ENCODE results near the gene TMC2. TPM values are rescaled to one million over a fixed set of nuclear protein-coding genes. Genes with fewer than 3 reads are reported as not detected.
A peak's percentile ranks its signal among the peaks of the same experiment; 100 is the strongest.
"Not testable (repeated sequence)": the region's sequence is repeated elsewhere in the genome, so short reads cannot be mapped to it uniquely, and the experiment has no call there.

Gene TMC2
- total RNA-seq, result not detected

GRCh38 chr20:2536560-2536986 is at the start of gene TMC2:
Gene TMC2 (plus strand): TSS chr20:2536573. CDS start chr20:2536622, 49 bp downstream.
- Histone ChIP-seq H3K9me3 (ENCODE audit: low read depth, low read length) (no peaks in the 10 kb centered on the region), H3K27me3 (ENCODE audit: insufficient read depth, low read length) (peaks cover 3% of the 10 kb centered on the region), H3K4me3 (ENCODE audit: low read length) (no peak within 1 kb of the TSS), H3K4me1 (ENCODE audit: insufficient read depth, low read length) (no peaks in the 10 kb centered on the region)

GRCh38 chr20:2502808-2503384 is 33.5 kb upstream of the TMC2 start:
- H3K4me3 ChIP-seq (ENCODE audit: low read length); H3K4me1 ChIP-seq (ENCODE audit: insufficient read depth, low read length); H3K27me3 ChIP-seq (ENCODE audit: insufficient read depth, low read length); H3K9me3 ChIP-seq (ENCODE audit: low read depth, low read length): not testable (repeated sequence)

GRCh38 chr20:2504803-2505202 is 31.6 kb upstream of the TMC2 start:
- H3K27me3 ChIP-seq (ENCODE audit: insufficient read depth, low read length); H3K9me3 ChIP-seq (ENCODE audit: low read depth, low read length); H3K4me3 ChIP-seq (ENCODE audit: low read length): not testable (repeated sequence)
- H3K4me1 ChIP-seq (ENCODE audit: insufficient read depth, low read length), result peaks cover 17% of the 10 kb centered on the region

DNA sequence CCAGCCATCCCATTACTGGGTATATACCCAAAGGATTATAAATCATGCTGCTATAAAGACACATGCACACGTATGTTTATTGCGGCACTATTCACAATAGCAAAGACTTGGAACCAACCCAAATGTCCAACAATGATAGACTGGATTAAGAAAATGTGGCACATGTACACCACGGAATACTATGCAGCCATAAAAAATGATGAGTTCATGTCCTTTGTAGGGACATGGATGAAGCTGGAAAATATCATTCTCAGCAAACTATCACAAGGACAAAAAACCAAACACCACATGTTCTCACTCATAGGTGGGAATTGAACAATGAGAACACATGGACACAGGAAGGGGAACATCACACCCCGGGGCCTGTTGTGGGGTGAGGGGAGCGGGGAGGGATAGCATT is 29.9 kb upstream of the TMC2 start:
- not testable (repeated sequence) for H3K27me3 ChIP-seq (ENCODE audit: insufficient read depth, low read length); H3K9me3 ChIP-seq (ENCODE audit: low read depth, low read length); H3K4me3 ChIP-seq (ENCODE audit: low read length)
- peaks cover 17% of the 10 kb centered on the region for H3K4me1 ChIP-seq (ENCODE audit: insufficient read depth, low read length)

DNA sequence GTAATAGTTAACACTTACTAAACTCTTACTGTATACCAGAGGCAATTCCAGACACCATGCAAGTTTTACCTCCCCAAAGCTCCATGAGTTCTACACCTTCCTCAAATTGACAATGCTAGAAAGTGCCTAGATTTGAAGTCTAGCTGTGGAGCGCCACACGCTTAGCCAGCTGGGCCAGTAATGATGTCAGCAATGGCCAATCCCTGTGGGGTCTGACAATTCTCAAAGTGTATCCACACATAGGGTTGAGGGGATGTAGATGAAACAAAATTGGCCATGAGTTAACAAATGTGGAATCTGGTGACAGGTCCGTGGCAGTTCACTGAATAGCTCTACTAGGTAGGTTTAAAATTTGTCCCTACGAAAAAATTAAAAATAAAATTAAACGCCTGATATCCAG is 28.9 kb upstream of the TMC2 start:
- Histone ChIP-seq H3K27me3 (ENCODE audit: insufficient read depth, low read length) (peaks cover 6% of the 10 kb centered on the region), H3K9me3 (ENCODE audit: low read depth, low read length) (no peaks in the 10 kb centered on the region), H3K4me1 (ENCODE audit: insufficient read depth, low read length) (peaks cover 17% of the 10 kb centered on the region), H3K4me3 (ENCODE audit: low read length) (no peak overlapping the region)

DNA sequence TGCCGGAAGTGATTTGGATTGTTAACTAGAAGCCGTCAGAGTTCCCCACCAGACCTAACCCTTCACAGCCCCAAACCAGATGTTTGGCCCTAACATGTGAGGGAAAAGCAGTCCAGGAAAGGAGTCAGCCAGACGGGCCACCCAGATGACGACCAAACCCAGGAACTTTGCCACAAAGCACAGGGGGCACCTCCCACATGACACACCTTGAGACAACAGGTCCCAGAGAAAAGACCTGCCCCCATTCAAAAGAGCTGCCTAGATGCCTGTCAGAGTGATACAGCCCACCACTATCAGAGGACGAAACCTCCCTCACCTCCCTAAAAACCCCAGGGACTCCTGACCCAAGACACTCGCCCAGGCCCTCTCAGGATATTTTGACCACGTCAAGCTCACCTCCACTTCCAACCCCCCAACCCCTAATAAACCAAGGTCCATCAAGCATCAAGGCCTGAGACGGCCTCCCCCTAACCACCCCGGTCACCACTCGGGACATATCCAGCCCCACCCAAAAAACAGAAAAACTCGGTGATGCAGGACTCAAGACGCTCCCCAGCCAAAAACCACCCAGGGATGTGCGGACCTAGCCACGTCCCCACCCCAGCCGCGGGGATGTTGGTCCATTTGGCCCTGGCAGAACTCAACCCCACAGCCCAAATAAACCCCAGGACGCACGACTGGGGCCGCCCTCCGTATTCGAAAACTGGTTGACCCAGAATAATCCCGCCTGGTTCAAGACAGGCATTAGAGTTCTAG is 28.3 kb upstream of the TMC2 start:
- Histone ChIP-seq H3K9me3 (ENCODE audit: low read depth, low read length) (no peaks in the 10 kb centered on the region), H3K4me3 (ENCODE audit: low read length) (peak overlapping the region; percentile 69), H3K27me3 (ENCODE audit: insufficient read depth, low read length) (peaks cover 7% of the 10 kb centered on the region), H3K4me1 (ENCODE audit: insufficient read depth, low read length) (peaks cover 17% of the 10 kb centered on the region)

DNA sequence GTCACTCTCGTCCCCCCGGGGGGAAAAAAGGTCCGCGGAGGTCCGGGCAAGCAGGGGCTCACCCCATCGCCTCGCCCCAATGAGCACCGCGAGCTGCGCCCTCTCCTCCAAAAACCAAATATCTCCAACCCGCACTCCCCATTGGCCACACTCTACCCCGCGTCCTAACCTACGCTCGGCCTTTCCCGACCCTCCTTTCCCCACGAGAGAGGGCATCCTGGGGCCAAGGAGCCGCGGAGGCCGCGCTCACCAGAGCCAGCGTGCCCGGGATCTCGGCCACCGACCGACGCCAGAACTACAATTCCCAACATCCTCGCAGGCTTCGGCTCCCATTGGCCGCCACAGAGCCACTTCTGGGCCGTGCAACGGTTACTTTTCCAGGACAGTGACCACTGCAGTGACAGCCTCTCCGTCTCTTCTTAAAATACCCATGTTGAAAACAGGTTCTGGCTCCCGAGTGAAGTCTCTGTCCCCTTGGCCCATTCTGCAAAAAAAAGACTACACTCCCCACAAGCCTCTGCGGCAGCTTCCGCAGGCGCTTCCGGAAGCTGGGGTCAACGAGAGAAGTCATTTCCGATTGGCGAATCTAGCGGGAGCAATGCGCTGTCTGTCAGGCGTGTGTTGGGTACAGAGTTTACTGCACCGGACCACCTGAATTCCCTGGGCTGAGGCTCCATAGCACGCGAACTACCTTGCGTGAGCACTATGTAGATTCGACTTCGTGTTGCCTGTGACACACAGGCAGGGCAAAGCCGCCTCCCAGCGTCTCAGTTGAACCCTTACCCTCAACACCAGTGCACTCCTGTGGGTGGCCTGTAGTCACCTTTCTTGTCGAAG is 27.5 kb upstream of the TMC2 start, which contains the start of gene ZNF343:
ZNF343 (minus strand) TSS at position 285 of the 837 bp plus-strand sequence. CDS start 15,020 bp downstream, outside the sequence.
- peaks cover 17% of the 10 kb centered on the region for H3K4me1 ChIP-seq (ENCODE audit: insufficient read depth, low read length)
- peak within 1 kb of the TSS; percentile 69 for H3K4me3 ChIP-seq (ENCODE audit: low read length)
- H3K27me3 ChIP-seq (ENCODE audit: insufficient read depth, low read length), result peaks cover 15% of the 10 kb centered on the region
- H3K9me3 ChIP-seq (ENCODE audit: low read depth, low read length), result no peaks in the 10 kb centered on the region

DNA sequence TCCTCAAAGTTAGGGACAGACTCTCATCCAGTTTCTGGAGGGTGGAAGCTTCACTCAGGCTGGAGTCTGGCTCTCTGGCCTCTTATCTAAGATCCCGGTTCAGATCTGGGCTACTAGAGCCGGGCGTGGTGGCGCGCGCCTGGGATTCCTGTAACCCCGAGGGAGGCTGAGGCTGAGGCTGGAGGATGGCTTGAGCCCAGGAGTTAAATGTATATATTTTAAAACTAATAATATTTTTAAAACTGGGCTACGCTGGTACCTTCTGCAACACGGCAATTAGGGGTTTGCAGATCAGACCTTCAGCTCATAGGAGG is 26.9 kb upstream of the TMC2 start:
- H3K27me3 ChIP-seq (ENCODE audit: insufficient read depth, low read length), result peaks cover 16% of the 10 kb centered on the region
- peak overlapping the region; percentile 69 for H3K4me3 ChIP-seq (ENCODE audit: low read length)
- H3K4me1 ChIP-seq (ENCODE audit: insufficient read depth, low read length), result peaks cover 17% of the 10 kb centered on the region
- no peaks in the 10 kb centered on the region for H3K9me3 ChIP-seq (ENCODE audit: low read depth, low read length)

- H3K9me3 ChIP-seq (ENCODE audit: low read depth, low read length), result no peaks in the 10 kb centered on the region
- H3K27me3 ChIP-seq (ENCODE audit: insufficient read depth, low read length), result peaks cover 16% of the 10 kb centered on the region
- H3K4me1 ChIP-seq (ENCODE audit: insufficient read depth, low read length), result peaks cover 21% of the 10 kb centered on the region
- no peak overlapping the region for H3K4me3 ChIP-seq (ENCODE audit: low read length)
Observed at GRCh38 chr20:2509794-2510193, 26.6 kb upstream of the TMC2 start.

GRCh38 chr20:2515203-2515602 is 21.2 kb upstream of the TMC2 start:
- Histone ChIP-seq H3K27me3 (ENCODE audit: insufficient read depth, low read length) (peaks cover 16% of the 10 kb centered on the region), H3K9me3 (ENCODE audit: low read depth, low read length) (no peaks in the 10 kb centered on the region), H3K4me1 (ENCODE audit: insufficient read depth, low read length) (peaks cover 4% of the 10 kb centered on the region), H3K4me3 (ENCODE audit: low read length) (no peak overlapping the region)

DNA sequence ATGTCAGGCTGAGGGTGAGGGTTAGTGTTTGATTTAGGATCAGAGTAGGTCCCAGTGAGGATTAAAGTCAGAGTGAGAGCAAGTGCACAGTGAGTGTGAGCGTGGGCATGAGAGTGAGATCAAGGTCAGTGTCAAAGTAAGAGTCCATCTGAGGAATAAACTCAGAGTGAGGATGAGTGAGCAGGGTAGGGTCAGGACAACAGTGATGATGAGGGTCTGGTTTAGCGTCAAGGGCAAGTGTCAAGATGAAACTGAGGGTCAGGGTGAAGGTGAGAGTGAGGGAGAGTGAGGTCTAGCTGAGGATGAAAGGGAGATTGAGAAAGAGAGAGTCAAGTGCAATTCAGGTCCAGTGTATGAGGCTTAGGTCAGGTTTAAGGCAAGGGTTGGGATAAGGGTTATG is 20.0 kb upstream of the TMC2 start:
- H3K4me1 ChIP-seq (ENCODE audit: insufficient read depth, low read length), result peaks cover 4% of the 10 kb centered on the region
- peaks cover 15% of the 10 kb centered on the region for H3K27me3 ChIP-seq (ENCODE audit: insufficient read depth, low read length)
- H3K4me3 ChIP-seq (ENCODE audit: low read length), result no peak overlapping the region
- H3K9me3 ChIP-seq (ENCODE audit: low read depth, low read length), result no peaks in the 10 kb centered on the region

DNA sequence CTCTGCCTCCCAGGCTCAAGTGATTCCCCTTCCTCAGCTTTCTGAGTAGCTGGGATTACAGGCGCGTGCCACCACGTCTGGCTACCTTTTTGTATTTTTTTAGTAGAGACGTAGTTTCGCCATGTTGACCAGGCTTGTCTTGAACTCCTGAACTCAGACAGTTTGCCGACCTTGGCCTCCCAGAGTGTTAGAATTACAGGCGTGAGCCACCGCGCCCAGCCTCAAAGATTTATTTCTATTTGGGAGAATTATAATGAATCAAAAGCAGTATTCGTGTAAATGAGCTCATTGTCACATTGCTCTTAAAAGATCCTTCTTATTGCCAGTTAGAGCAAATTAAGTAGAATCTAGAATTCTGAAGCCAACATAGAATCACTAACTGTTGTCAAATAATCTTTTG is 18.3 kb upstream of the TMC2 start:
- H3K4me3 ChIP-seq (ENCODE audit: low read length), result no peak overlapping the region
- peaks cover 9% of the 10 kb centered on the region for H3K27me3 ChIP-seq (ENCODE audit: insufficient read depth, low read length)
- peaks cover 4% of the 10 kb centered on the region for H3K4me1 ChIP-seq (ENCODE audit: insufficient read depth, low read length)

GRCh38 chr20:2518558-2518957 is 17.8 kb upstream of the TMC2 start:
- Histone ChIP-seq H3K4me3 (ENCODE audit: low read length) (no peak overlapping the region), H3K4me1 (ENCODE audit: insufficient read depth, low read length) (peaks cover 4% of the 10 kb centered on the region), H3K27me3 (ENCODE audit: insufficient read depth, low read length) (peaks cover 4% of the 10 kb centered on the region), H3K9me3 (ENCODE audit: low read depth, low read length) (no peaks in the 10 kb centered on the region)

More for the DNA sequence above, 18.3 kb upstream of the TMC2 start:
- no peaks in the 10 kb centered on the region for H3K9me3 ChIP-seq (ENCODE audit: low read depth, low read length)

GRCh38 chr20:2519115-2519809 is 17.1 kb upstream of the TMC2 start:
- no peaks in the 10 kb centered on the region for H3K9me3 ChIP-seq (ENCODE audit: low read depth, low read length)
- no peak overlapping the region for H3K4me3 ChIP-seq (ENCODE audit: low read length)
- peaks cover 8% of the 10 kb centered on the region for H3K4me1 ChIP-seq (ENCODE audit: insufficient read depth, low read length)
- no peaks in the 10 kb centered on the region for H3K27me3 ChIP-seq (ENCODE audit: insufficient read depth, low read length)

DNA sequence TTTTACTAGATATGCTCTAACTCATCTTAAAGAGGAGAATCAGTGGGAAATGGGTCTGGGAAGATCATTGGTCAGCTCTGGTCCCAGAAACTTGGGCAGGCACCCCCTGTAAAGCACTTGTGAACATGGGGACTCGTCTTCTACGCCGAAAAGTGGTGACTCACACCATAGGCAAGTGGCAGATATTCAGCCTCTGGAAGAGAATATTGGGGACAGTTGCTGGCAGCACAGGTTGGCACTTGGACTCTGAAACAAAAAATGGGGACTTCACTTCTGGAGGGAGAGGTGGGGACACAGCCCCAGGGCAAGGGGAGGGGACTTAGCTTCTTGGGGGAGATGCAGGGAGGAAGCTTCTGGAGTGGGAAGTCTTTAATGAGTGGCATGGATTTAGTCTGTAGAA is 15.8 kb upstream of the TMC2 start:
- H3K4me3 ChIP-seq (ENCODE audit: low read length), result no peak overlapping the region
- peaks cover 1% of the 10 kb centered on the region for H3K27me3 ChIP-seq (ENCODE audit: insufficient read depth, low read length)
- no peaks in the 10 kb centered on the region for H3K9me3 ChIP-seq (ENCODE audit: low read depth, low read length)
- H3K4me1 ChIP-seq (ENCODE audit: insufficient read depth, low read length), result peaks cover 11% of the 10 kb centered on the region

Measured in mononuclear cell (primary cell).